ENCODE results near the gene CD55. TPM values are rescaled to one million over a fixed set of nuclear protein-coding genes. Genes with fewer than 3 reads are reported as not detected.
A peak's percentile ranks its signal among the peaks of the same experiment; 100 is the strongest.

CD55 gene
- total RNA-seq, 1 experiment from 2014 or later = 17.2 TPM

DNA sequence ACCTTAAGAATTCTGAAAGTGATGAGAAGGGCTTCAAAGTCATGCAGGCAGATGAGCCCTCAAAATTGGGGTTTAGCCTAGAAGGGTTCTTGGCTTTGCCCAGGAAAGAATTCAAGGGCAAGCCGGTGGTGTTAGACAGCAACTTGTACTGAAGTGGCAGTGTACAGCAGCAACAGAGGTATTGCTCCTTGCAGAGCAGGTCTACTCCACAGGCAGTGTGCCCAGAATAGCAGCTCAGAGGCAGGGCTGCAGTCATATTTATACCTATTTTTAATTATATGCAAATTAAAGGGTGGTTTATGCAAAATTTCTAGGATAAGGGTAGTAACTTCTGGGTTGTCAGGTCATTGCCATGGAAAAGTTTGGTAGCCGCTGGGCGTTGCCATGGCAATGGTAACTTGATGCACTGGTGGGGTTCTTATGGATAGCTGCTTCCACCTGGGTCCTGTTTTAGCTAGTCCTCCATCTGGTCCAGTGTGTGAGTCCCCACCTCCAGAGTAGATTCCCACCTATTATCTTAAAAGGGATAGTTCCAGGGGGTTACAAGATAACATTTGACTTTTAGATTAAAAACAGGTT is 74.8 kb downstream of the CD55 start (continued):
- TF ChIP-seq, protein P1, sequence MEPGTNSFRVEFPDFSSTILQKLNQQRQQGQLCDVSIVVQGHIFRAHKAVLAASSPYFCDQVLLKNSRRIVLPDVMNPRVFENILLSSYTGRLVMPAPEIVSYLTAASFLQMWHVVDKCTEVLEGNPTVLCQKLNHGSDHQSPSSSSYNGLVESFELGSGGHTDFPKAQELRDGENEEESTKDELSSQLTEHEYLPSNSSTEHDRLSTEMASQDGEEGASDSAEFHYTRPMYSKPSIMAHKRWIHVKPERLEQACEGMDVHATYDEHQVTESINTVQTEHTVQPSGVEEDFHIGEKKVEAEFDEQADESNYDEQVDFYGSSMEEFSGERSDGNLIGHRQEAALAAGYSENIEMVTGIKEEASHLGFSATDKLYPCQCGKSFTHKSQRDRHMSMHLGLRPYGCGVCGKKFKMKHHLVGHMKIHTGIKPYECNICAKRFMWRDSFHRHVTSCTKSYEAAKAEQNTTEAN (CRISPR knock-in tag; IDR thresholded peaks at IDR 0.05) = no peak
- no peak for TF ChIP-seq ZBTB21 (CRISPR knock-in tag; IDR thresholded peaks at IDR 0.05; ENCODE audit: borderline replicate concordance)
- no peak for TF ChIP-seq HMGA2 (CRISPR knock-in tag; IDR thresholded peaks at IDR 0.05)
- no peak for TF ChIP-seq GTF2I (CRISPR knock-in tag; conservative IDR thresholded peaks at IDR 0.05)
- TF ChIP-seq USF2 (CRISPR knock-in tag; IDR thresholded peaks at IDR 0.05) = no peak
- TF ChIP-seq FOXJ3 (CRISPR knock-in tag; IDR thresholded peaks at IDR 0.05; ENCODE audit: borderline replicate concordance) = no peak
- TF ChIP-seq AR (CRISPR knock-in tag; IDR thresholded peaks at IDR 0.05) = no peak
- TF ChIP-seq, protein P2, sequence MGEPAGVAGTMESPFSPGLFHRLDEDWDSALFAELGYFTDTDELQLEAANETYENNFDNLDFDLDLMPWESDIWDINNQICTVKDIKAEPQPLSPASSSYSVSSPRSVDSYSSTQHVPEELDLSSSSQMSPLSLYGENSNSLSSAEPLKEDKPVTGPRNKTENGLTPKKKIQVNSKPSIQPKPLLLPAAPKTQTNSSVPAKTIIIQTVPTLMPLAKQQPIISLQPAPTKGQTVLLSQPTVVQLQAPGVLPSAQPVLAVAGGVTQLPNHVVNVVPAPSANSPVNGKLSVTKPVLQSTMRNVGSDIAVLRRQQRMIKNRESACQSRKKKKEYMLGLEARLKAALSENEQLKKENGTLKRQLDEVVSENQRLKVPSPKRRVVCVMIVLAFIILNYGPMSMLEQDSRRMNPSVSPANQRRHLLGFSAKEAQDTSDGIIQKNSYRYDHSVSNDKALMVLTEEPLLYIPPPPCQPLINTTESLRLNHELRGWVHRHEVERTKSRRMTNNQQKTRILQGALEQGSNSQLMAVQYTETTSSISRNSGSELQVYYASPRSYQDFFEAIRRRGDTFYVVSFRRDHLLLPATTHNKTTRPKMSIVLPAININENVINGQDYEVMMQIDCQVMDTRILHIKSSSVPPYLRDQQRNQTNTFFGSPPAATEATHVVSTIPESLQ (CRISPR knock-in tag; IDR thresholded peaks at IDR 0.05) = no peak
- TF ChIP-seq ZNF671 (CRISPR knock-in tag; IDR thresholded peaks at IDR 0.05) = no peak
- TF ChIP-seq ZNF532 (CRISPR knock-in tag; IDR thresholded peaks at IDR 0.05; ENCODE audit: borderline replicate concordance) = no peak
- TF ChIP-seq IRF1 (CRISPR knock-in tag; IDR thresholded peaks at IDR 0.05) = no peak
- no peak for TF ChIP-seq JAZF1 (CRISPR knock-in tag; IDR thresholded peaks at IDR 0.05)

DNA sequence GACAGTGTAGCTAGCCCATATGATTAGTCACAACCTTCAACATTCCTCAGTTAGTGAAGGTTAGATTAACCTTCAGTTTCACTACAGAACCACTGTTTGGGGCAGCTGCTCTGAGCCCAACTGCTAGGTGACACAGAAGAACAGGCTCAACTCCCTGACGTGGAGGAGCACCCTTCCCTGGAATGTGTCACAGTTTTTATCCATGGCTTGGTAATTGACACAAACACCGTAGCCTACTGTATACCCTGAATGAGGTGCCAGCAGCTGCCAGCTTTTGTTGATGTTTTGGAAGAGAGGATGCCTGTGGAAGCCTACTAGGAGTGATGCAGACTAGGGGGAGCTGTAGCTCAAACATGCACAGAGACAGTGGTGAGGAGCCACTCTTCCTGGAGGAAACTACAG is 76.0 kb downstream of the CD55 start:
- DNase-seq (ENCODE audit: low spot score) (no peak), ATAC-seq (peak; percentile 94)
- ChIA-PET POLR2A (no interaction called here), CTCF (interaction anchor here (0.6 to 1.4 kb wide), 6 partner anchors 26 to 365 kb away, joined by 3 to 4 read pairs (median 3); partner anchors contain the start of genes C1orf116 and CR2)
- Mint-ChIP-seq H3K9me3 (no peaks in the 10 kb centered on the region), H3K27ac (no peak overlapping the region), H3K36me3 (no peaks in the 10 kb centered on the region), H3K27me3 (ENCODE audit: low read depth) (no peaks in the 10 kb centered on the region), H3K4me1 (peaks cover 4% of the 10 kb centered on the region; the same call in 1 of the 2 replicates), H3K4me3 (no peak overlapping the region)
- TF ChIP-seq FOXK1 (CRISPR knock-in tag; IDR thresholded peaks at IDR 0.05) (no peak), IRF1 (CRISPR knock-in tag; IDR thresholded peaks at IDR 0.05) (no peak), ZSCAN18 (CRISPR knock-in tag; IDR thresholded peaks at IDR 0.05) (no peak), TEAD1 (CRISPR knock-in tag; IDR thresholded peaks at IDR 0.05) (no peak), SP1 (CRISPR knock-in tag; conservative IDR thresholded peaks at IDR 0.05) (no peak), OVOL2 (CRISPR knock-in tag; IDR thresholded peaks at IDR 0.05; ENCODE audit: borderline replicate concordance) (no peak), JUN (CRISPR knock-in tag; IDR thresholded peaks at IDR 0.05) (no peak), ZNF121 (CRISPR knock-in tag; IDR thresholded peaks at IDR 0.05) (no peak), TCF7 (CRISPR knock-in tag; IDR thresholded peaks at IDR 0.05; ENCODE audit: low read depth) (no peak), TEAD4 (CRISPR knock-in tag; IDR thresholded peaks at IDR 0.05) (no peak)
- TF ChIP-seq, protein P3, sequence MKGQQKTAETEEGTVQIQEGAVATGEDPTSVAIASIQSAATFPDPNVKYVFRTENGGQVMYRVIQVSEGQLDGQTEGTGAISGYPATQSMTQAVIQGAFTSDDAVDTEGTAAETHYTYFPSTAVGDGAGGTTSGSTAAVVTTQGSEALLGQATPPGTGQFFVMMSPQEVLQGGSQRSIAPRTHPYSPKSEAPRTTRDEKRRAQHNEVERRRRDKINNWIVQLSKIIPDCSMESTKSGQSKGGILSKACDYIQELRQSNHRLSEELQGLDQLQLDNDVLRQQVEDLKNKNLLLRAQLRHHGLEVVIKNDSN (CRISPR knock-in tag; IDR thresholded peaks at IDR 0.05) = no peak

Data from WTC11 (cell line).